Adrenal gland (tissue), 19 donors: ENCODE results near the gene APAF1. TPM values are rescaled to one million over a fixed set of nuclear protein-coding genes. Genes with fewer than 3 reads are reported as not detected.
"Not testable (repeated sequence)": the region's sequence is repeated elsewhere in the genome, so short reads cannot be mapped to it uniquely, and the experiment has no call there.

Experiments
- DNase-seq, 7 donors: peaks; one replicate each; pipeline ENCODE4 v3.0.0-alpha.2; 2019 to 2020
- H3K27ac ChIP-seq, 5 donors: fragments of 200-600 bp; sonication (generic) in 4 of 5; 1 replicate in 3 of 5; 2 replicates in 2 of 5; pipeline versions ENCODE4 v1.5.1 to v1.8.0; 2016 to 2020; ENCODE audit warnings: mild to moderate bottlenecking in 1 of 5
- H3K27me3 ChIP-seq: fragments of 200-600 bp; 2 replicates; pipeline ENCODE4 v1.8.0; 2021
- H3K36me3 ChIP-seq, 2 donors: fragments of 200-600 bp; replicated peaks in 1 of 2; 1 replicate in 1 of 2; 2 replicates in 1 of 2; pipeline versions ENCODE4 v1.5.1 to v1.8.0; 2018 to 2022
- H3K4me1 ChIP-seq, 2 donors: fragments of 200-600 bp; replicated peaks in 1 of 2; 1 replicate in 1 of 2; 2 replicates in 1 of 2; pipeline versions ENCODE4 v1.5.1 to v1.8.0; 2018 to 2021
- H3K4me3 ChIP-seq, 4 donors: fragments of 200-600 bp; sonication (generic) in 3 of 4; one replicate each; pipeline ENCODE4 v1.5.1; 2016 to 2018
- H3K9me3 ChIP-seq, 3 donors: fragments of 200-600 bp; sonication (generic) in 1 of 3; replicated peaks in 1 of 3; 1 replicate in 2 of 3; 2 replicates in 1 of 3; pipeline versions ENCODE4 v1.5.1 to v1.8.0; 2016 to 2021
- POLR2A ChIP-seq, 2 donors: fragments of 450-650 bp; IDR thresholded peaks; one replicate each; pipeline ENCODE4 v1.6.1; 2017; ENCODE audit warnings: antibody characterized with exemption in 2 of 2, mild to moderate bottlenecking in 2 of 2, moderate library complexity in 1 of 2
- WGBS, 4 donors: extraction: QIAGEN DNeasy Blood & Tissue Kit in 2 of 4; methylation state at CpG; one replicate each; pipeline versions ENCODE4 v1.1.5 to v1.1.7; 2013 to 2017; 5-methylcytosine and 5-hydroxymethylcytosine counted together
- intact Hi-C, 2 donors: fragments of 100-400 bp; cut with DNase I; formaldehyde crosslinking; loops; one replicate each; pipeline versions ENCODE4 v1.14.1 to v1.15.0; 2022 to 2023
- long read RNA-seq, 10 donors: library from polyadenylated mRNA in 3 of 10; unstranded in 2 of 10; stranded (forward) in 1 of 10; transcript quantifications; one replicate each; pipeline ENCODE4 v2.0.0 and lab custom pipeline, GENCODE V29; 2021 to 2026
- polyA plus RNA-seq, 3 donors: library from polyadenylated mRNA; stranded (reverse); fragments of 200-250 nt in 2 of 3; fragments of 350-450 nt in 1 of 3; fragmentation: Illumina TruSeq in 1 of 3; extraction: RNeasy Lipid Tissue Mini Kit (QIAGEN cat#74804) in 1 of 3; gene quantifications; one replicate each; pipeline ENCODE4 v1.2.3, GENCODE V29; 2013 to 2014
- total RNA-seq, 9 donors: library from RNA; depleted of rRNA in 4 of 9; stranded (reverse); fragments of >200 nt in 4 of 9; fragments of 120-200 nt in 1 of 9; fragmentation: NEBNext Ultra II Directional in 1 of 9; extraction: Animal tissue kit (Norgen Biotek cat#: 25700) in 1 of 9; gene quantifications; one replicate each; pipeline versions ENCODE4 v1.1.0 to v1.2.4, GENCODE V29; 2013 to 2023
- TF ChIP-seq, protein P1 (sequence below), 6 experiments: fragments of 450-650 bp in 4 of 6; fragments of 200-600 bp in 2 of 6; sonication (generic) in 1 of 6; IDR thresholded peaks; 1 replicate in 5 of 6; 2 replicates in 1 of 6; pipeline versions ENCODE4 v1.5.1 to v1.8.0; 2016 to 2021; ENCODE audit warnings: antibody characterized with exemption in 6 of 6, mild to moderate bottlenecking in 2 of 6, moderate library complexity in 1 of 6
- donor health status: healthy with polysubstance abuse.
- donor health status: Bipolar disorder and iron deficiency.
- donor health status: DM: yes; HTN: yes; CAD: no.
- donor health status: DM: no; HTN: no; CAD: no.
- donor health status: DM: no; HTN: no; CAD: no.
- donor health status: DM: yes; HTN: yes; CAD: no.

Gene APAF1, protein sequence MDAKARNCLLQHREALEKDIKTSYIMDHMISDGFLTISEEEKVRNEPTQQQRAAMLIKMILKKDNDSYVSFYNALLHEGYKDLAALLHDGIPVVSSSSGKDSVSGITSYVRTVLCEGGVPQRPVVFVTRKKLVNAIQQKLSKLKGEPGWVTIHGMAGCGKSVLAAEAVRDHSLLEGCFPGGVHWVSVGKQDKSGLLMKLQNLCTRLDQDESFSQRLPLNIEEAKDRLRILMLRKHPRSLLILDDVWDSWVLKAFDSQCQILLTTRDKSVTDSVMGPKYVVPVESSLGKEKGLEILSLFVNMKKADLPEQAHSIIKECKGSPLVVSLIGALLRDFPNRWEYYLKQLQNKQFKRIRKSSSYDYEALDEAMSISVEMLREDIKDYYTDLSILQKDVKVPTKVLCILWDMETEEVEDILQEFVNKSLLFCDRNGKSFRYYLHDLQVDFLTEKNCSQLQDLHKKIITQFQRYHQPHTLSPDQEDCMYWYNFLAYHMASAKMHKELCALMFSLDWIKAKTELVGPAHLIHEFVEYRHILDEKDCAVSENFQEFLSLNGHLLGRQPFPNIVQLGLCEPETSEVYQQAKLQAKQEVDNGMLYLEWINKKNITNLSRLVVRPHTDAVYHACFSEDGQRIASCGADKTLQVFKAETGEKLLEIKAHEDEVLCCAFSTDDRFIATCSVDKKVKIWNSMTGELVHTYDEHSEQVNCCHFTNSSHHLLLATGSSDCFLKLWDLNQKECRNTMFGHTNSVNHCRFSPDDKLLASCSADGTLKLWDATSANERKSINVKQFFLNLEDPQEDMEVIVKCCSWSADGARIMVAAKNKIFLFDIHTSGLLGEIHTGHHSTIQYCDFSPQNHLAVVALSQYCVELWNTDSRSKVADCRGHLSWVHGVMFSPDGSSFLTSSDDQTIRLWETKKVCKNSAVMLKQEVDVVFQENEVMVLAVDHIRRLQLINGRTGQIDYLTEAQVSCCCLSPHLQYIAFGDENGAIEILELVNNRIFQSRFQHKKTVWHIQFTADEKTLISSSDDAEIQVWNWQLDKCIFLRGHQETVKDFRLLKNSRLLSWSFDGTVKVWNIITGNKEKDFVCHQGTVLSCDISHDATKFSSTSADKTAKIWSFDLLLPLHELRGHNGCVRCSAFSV (N-terminal part only)
- 10 to 100 TPM in 5 of 9 donors, 1 to 10 TPM in 4; 5.5 to 16.5 (median 10.4) TPM for total RNA-seq
- polyA plus RNA-seq: 1 to 10 TPM; 2.8 to 6.7 (median 4.1) TPM
- long read RNA-seq, donor 1: 0 reads
- long read RNA-seq, donor 2: 0 reads
- long read RNA-seq, donor 3: 0 reads
- long read RNA-seq, donor 4: 0 reads
- long read RNA-seq, donor 5, full-length matches to known transcripts: 1 of 5 reads
- long read RNA-seq, donor 5, partial matches to known transcripts: 2 of 5 reads
- long read RNA-seq, donor 5, other reads (novel, unspliced or antisense): 2 of 5 reads
- long read RNA-seq, donor 6, partial matches to known transcripts: 3 of 3 reads
- long read RNA-seq, donor 6, other reads (novel, unspliced or antisense): 0 of 3 reads
- long read RNA-seq, donor 7, full-length matches to known transcripts: 2 of 2 reads
- long read RNA-seq, donor 7, partial matches to known transcripts: 0 of 2 reads
- long read RNA-seq, donor 7, other reads (novel, unspliced or antisense): 0 of 2 reads
- long read RNA-seq, donor 8: 0 reads
- long read RNA-seq, donor 9: 0 reads
- long read RNA-seq, donor 10: 0 reads

DNA sequence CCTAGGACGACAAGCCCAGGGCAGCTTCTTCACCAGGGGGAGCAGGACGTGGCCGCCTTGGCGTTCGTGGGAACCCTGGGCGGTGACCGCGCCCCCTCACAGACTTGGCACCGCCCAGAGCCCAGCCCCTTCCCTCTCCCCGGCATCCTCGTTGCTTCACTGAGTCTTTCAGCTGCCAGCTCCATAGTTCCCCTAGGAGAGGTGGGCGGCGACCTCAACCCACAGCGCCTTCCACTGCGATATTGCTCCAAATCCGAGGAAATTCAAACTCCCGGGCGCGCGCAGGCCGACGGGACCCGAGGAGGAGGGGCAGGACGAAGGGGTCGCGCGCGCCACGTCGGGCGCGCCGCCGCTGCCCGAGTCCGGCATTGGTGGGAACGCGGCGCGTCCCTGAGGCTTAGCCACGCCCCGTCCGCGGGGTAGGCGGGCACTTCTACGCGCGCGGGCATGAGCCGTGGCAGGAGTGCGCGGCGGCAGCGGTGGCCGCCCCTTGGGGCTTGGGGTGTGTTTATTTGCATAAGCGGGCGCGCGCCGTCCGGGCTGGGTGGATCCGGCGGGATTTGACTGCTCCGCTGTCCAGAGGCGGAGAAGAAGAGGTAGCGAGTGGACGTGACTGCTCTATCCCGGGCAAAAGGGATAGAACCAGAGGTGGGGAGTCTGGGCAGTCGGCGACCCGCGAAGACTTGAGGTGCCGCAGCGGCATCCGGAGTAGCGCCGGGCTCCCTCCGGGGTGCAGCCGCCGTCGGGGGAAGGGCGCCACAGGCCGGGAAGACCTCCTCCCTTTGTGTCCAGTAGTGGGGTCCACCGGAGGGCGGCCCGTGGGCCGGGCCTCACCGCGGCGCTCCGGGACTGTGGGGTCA lies at the start of gene APAF1, which contains the start of gene IKBIP:
Gene APAF1 (plus strand): TSS at position 579 of the 860 bp plus-strand sequence. CDS start 3,070 bp downstream, outside the sequence.
Gene IKBIP (minus strand): TSS at position 77 of the 860 bp plus-strand sequence. CDS start 87 bp downstream, outside the sequence.
- peak; percentile 96 to 98 (median 97) for DNase-seq
- 0 to 1% (median 1%) methylated on average over 13 to 91 of the region's 91 CpGs for WGBS, 4 donors
- Histone ChIP-seq H3K4me1 (peaks cover 10 to 12% of the 10 kb centered on the region in 2 donors), H3K27ac (peak within 1 kb of the TSS; percentile 33 to 84 (median 74)), H3K36me3 (peaks cover 0 to 12% of the 10 kb centered on the region in 2 donors), H3K9me3 (no peaks in the 10 kb centered on the region), H3K4me3 (peak within 1 kb of the TSS; percentile 50 to 88 (median 69)), H3K27me3 (no peaks in the 10 kb centered on the region)
- intact Hi-C loops: loop anchor here (10.0 kb wide), 1 partner anchor 50 kb away; the partner anchor contains the start of gene SLC25A3 (in 2 of the 2)
- TF ChIP-seq, protein P1, sequence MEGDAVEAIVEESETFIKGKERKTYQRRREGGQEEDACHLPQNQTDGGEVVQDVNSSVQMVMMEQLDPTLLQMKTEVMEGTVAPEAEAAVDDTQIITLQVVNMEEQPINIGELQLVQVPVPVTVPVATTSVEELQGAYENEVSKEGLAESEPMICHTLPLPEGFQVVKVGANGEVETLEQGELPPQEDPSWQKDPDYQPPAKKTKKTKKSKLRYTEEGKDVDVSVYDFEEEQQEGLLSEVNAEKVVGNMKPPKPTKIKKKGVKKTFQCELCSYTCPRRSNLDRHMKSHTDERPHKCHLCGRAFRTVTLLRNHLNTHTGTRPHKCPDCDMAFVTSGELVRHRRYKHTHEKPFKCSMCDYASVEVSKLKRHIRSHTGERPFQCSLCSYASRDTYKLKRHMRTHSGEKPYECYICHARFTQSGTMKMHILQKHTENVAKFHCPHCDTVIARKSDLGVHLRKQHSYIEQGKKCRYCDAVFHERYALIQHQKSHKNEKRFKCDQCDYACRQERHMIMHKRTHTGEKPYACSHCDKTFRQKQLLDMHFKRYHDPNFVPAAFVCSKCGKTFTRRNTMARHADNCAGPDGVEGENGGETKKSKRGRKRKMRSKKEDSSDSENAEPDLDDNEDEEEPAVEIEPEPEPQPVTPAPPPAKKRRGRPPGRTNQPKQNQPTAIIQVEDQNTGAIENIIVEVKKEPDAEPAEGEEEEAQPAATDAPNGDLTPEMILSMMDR (IDR thresholded peaks at IDR 0.05): no peak
- TF ChIP-seq POLR2A (IDR thresholded peaks at IDR 0.05): peak; percentile 63 to 91

DNA sequence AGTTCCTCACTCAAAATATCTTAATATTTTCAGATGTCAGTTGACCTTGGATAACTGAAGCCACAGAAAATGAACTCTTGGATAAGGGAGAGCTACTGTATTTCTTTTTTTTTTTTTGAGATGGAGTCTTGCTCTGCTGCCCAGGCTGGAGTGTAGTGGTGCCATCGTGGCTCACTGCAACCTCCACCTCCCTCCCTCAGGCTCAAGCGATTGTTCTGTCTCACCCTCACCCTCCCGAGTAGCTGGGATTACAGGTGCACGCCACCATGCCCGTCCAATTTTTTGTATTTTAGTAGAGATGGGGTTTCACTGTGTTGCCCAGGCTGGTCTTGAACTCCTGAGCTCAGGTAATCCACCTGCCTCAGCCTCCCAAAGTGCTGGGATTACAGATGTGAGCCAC lies 47.8 kb upstream of the APAF1 start:
- H3K36me3 ChIP-seq: peaks cover 0 to 58% of the 10 kb centered on the region in 2 donors
- intact Hi-C loops: loop anchor here (10.0 kb wide), 1 partner anchor 47 kb away; the partner anchor contains the start of genes APAF1 (in 2 of the 2) and IKBIP (in 2 of the 2)

DNA sequence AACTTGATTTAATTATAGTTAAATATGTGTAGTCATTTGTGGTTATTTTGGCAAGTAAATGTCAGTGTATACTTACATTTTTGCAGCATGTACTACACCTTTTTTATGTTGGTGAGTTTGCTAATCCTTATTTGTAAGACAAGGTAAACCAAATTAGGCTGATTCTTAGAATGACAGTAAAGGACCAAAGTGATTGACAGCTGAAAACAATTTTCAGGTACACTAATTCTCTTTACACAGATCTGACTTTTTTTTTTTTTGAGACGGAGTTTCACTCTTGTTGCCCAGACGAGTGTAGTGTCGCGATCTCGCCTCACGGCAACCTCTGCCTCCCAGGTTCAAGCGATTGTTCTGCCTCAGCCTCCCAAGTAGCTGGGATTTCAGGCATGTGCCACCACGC lies 43.2 kb upstream of the APAF1 start:
- 88 to 97% (median 93%) methylated on average over 8 of the region's 8 CpGs for WGBS, 4 donors
- intact Hi-C loops: no loop called here
- peaks cover 0 to 78% of the 10 kb centered on the region in 2 donors for H3K36me3 ChIP-seq

More for the DNA sequence above, 47.8 kb upstream of the APAF1 start:
- H3K4me3 ChIP-seq, H3K27me3 ChIP-seq, DNase-seq, H3K9me3 ChIP-seq, H3K27ac ChIP-seq: not testable (repeated sequence)
- 79 to 84% (median 81%) methylated on average over 5 of the region's 5 CpGs for WGBS, 4 donors
- H3K4me1 ChIP-seq: peaks cover 9 to 26% of the 10 kb centered on the region in 2 donors

More for the DNA sequence above, 43.2 kb upstream of the APAF1 start:
- H3K4me1 ChIP-seq: peaks cover 0 to 7% of the 10 kb centered on the region in 2 donors
- TF ChIP-seq, protein P1 (IDR thresholded peaks at IDR 0.05): no peak
- no peak for TF ChIP-seq POLR2A (IDR thresholded peaks at IDR 0.05)
- no peak overlapping the region for H3K4me3 ChIP-seq
- no peaks in the 10 kb centered on the region for H3K9me3 ChIP-seq
- DNase-seq: no peak
- no peak overlapping the region for H3K27ac ChIP-seq
- H3K27me3 ChIP-seq: no peaks in the 10 kb centered on the region
